IMR-90 (cell line): ENCODE data around the gene CCDC171. TPM values are rescaled to one million over a fixed set of nuclear protein-coding genes. Genes with fewer than 3 reads are reported as not detected.
A peak's percentile ranks its signal among the peaks of the same experiment; 100 is the strongest.

Source experiments
- ATAC-seq: fragments of 200-7000 bp; cut with Tn5 transposase; 2 replicates; pipeline ENCODE4 v1.9.1; 2020; ENCODE audit warnings: low read depth, mild to moderate bottlenecking, moderate library complexity
- BruUV-seq: library from RNA; stranded (reverse); fragments of 400-500 nt; replicated peaks from 2 replicates; lab custom pipeline; 2021; lab: Mats Ljungman, UMichigan
- CTCF ChIA-PET: fragments of 300-600 bp; formaldehyde crosslinking; extraction: SDS; loops from one replicate; lab custom pipeline; 2021; ENCODE audit warnings: antibody characterized with exemption; lab: Yijun Ruan, JAX
- POLR2A ChIA-PET: fragments of 300-600 bp; sonication (Branson Sonifier 250); formaldehyde crosslinking; loops from one replicate; lab custom pipeline; 2022; ENCODE audit warnings: antibody characterized with exemption; ENCODE audit not compliant: unreplicated experiment; lab: Charles Lee
- DNase-seq: peaks from one replicate; pipeline ENCODE4 v3.0.0; 2013
- H2AFZ ChIP-seq: replicated peaks from 2 replicates; pipeline ENCODE3; 2013; ENCODE audit warnings: low read length, mild to moderate bottlenecking; ENCODE audit not compliant: poor library complexity
- H2AK5ac ChIP-seq: 2 replicates; pipeline ENCODE4 v1.6.1; 2013; ENCODE audit warnings: low read depth, low read length, inconsistent platforms
- H2AK9ac ChIP-seq: replicated peaks from 2 replicates; pipeline ENCODE3; 2013; ENCODE audit warnings: mild to moderate bottlenecking, low read depth, low read length, moderate library complexity; ENCODE audit not compliant: poor library complexity
- H2BK120ac ChIP-seq: 2 replicates; pipeline ENCODE4 v1.6.1; 2013; ENCODE audit warnings: low read depth, low read length, inconsistent platforms
- H2BK15ac ChIP-seq: 3 replicates; pipeline ENCODE4 v1.6.1; 2013; ENCODE audit warnings: low read depth, low read length, inconsistent platforms
- H2BK20ac ChIP-seq: 2 replicates; pipeline ENCODE4 v1.6.1; 2013; ENCODE audit warnings: low read depth, mild to moderate bottlenecking, inconsistent platforms, low read length, moderate library complexity
- H2BK5ac ChIP-seq: 2 replicates; pipeline ENCODE4 v1.6.1; 2013; ENCODE audit warnings: mild to moderate bottlenecking, low read depth, low read length, inconsistent platforms; ENCODE audit not compliant: poor library complexity, severe bottlenecking
- H3K14ac ChIP-seq: replicated peaks from 2 replicates; pipeline ENCODE4 v1.6.1; 2013; ENCODE audit warnings: low read depth, low read length, inconsistent platforms
- H3K18ac ChIP-seq: 2 replicates; pipeline ENCODE4 v1.6.1; 2013; ENCODE audit warnings: low read depth, low read length, control low read depth
- H3K23ac ChIP-seq: 2 replicates; pipeline ENCODE4 v1.6.1; 2013; ENCODE audit warnings: low read depth, low read length, inconsistent platforms
- H3K27ac ChIP-seq: 2 replicates; pipeline ENCODE4 v1.5.1; 2013; ENCODE audit warnings: mild to moderate bottlenecking, control low read depth, low read length; ENCODE audit not compliant: insufficient read depth
- H3K27me3 ChIP-seq: 2 replicates; pipeline ENCODE4 v1.6.1; 2013; ENCODE audit warnings: low read length; ENCODE audit not compliant: control insufficient read depth, insufficient read depth
- H3K36me3 ChIP-seq: 2 replicates; pipeline ENCODE4 v1.6.1; 2013; ENCODE audit warnings: low read length, mixed read lengths; ENCODE audit not compliant: control insufficient read depth, insufficient read depth
- H3K4ac ChIP-seq: 2 replicates; pipeline ENCODE4 v1.6.1; 2013; ENCODE audit warnings: low read depth, low read length, inconsistent platforms
- H3K4me1 ChIP-seq: 2 replicates; pipeline ENCODE4 v1.6.1; 2013; ENCODE audit warnings: low read length, mixed read lengths; ENCODE audit not compliant: control insufficient read depth, insufficient read depth
- H3K4me2 ChIP-seq: 2 replicates; pipeline ENCODE4 v1.6.1; 2013; ENCODE audit warnings: low read depth, mild to moderate bottlenecking, control low read depth, low read length, moderate library complexity
- H3K4me3 ChIP-seq: 2 replicates; pipeline ENCODE4 v1.5.1; 2013; ENCODE audit warnings: low read depth, mild to moderate bottlenecking, control low read depth, low read length, moderate library complexity; ENCODE audit not compliant: insufficient read depth
- H3K56ac ChIP-seq: 2 replicates; pipeline ENCODE4 v1.6.1; 2013; ENCODE audit warnings: low read length, inconsistent platforms; ENCODE audit not compliant: insufficient read depth; ENCODE audit errors: extremely low read depth
- H3K79me1 ChIP-seq, 2 experiments: 2 replicates each; pipeline ENCODE4 v1.6.1; 2013; ENCODE audit warnings: low read length in 2 of 2, inconsistent platforms in 1 of 2, low read depth in 1 of 2
- H3K9ac ChIP-seq: 2 replicates; pipeline ENCODE4 v1.6.1; 2013; ENCODE audit warnings: low read depth, low read length, control low read depth
- H3K9me1 ChIP-seq: 2 replicates; pipeline ENCODE4 v1.6.1; 2013; ENCODE audit warnings: low read length, inconsistent platforms; ENCODE audit not compliant: insufficient read depth
- H3K9me3 ChIP-seq: 2 replicates; pipeline ENCODE4 v1.6.1; 2013; ENCODE audit warnings: low read length; ENCODE audit not compliant: control insufficient read depth, insufficient read depth
- H4K20me1 ChIP-seq: 2 replicates; pipeline ENCODE4 v1.6.1; 2013; ENCODE audit warnings: low read length, inconsistent platforms; ENCODE audit not compliant: insufficient read depth
- H4K5ac ChIP-seq: 2 replicates; pipeline ENCODE4 v1.6.1; 2013; ENCODE audit warnings: mild to moderate bottlenecking, low read depth, low read length, control low read depth
- H4K8ac ChIP-seq, 2 experiments: 2 replicates each; pipeline ENCODE4 v1.6.1; 2013; ENCODE audit warnings: low read depth in 2 of 2, low read length in 2 of 2, control low read depth in 1 of 2, inconsistent platforms in 1 of 2
- H4K91ac ChIP-seq: 2 replicates; pipeline ENCODE4 v1.6.1; 2013; ENCODE audit warnings: low read depth, low read length, inconsistent platforms; ENCODE audit not compliant: insufficient read depth
- CHD1 ChIP-seq: IDR thresholded peaks from 2 replicates; pipeline ENCODE4 v1.6.1; 2012; ENCODE audit warnings: low read depth, low read length, improper control_type of control experiment
- CTCF ChIP-seq: conservative IDR thresholded peaks from 2 replicates; pipeline ENCODE4 v1.5.1; 2012; ENCODE audit warnings: mild to moderate bottlenecking, low read depth, low read length, improper control_type of control experiment
- NFE2L2 ChIP-seq: fragments of 150-350 bp; IDR thresholded peaks from 2 replicates; pipeline ENCODE4 v1.6.1; 2016; ENCODE audit warnings: low read depth, mild to moderate bottlenecking, low read length
- POLR2A ChIP-seq: IDR thresholded peaks from 2 replicates; pipeline ENCODE4 v1.6.1; 2012; ENCODE audit warnings: mild to moderate bottlenecking, low read depth, low read length
- USF2 ChIP-seq: fragments of 150-350 bp; IDR thresholded peaks from 2 replicates; pipeline ENCODE4 v1.6.1; 2017; ENCODE audit warnings: mild to moderate bottlenecking, antibody characterized with exemption, low read length, low read depth
- WGBS, 2 experiments: methylation state at CpG; one replicate each; pipeline versions ENCODE4 v1.1.5 to v1.1.7; 2013; ENCODE audit warnings: missing lambda C conversion rate in 2 of 2; ENCODE audit not compliant: insufficient read length in 1 of 2; ENCODE audit errors: extremely low coverage in 2 of 2; 5-methylcytosine and 5-hydroxymethylcytosine counted together
- dilution Hi-C: fragments of 300-500 bp; cut with HindIII; formaldehyde crosslinking; loops from one replicate; pipeline ENCODE4 v1.14.3; 2018; ENCODE audit warnings: low sequenced_read_pairs; ENCODE audit not compliant: unreplicated experiment
- in situ Hi-C: fragments of 300-500 bp; cut with MboI; formaldehyde crosslinking; loops from 3 replicates; pipeline ENCODE4 v1.14.3; 2019; ENCODE audit warnings: low sequenced_read_pairs, inconsistent platforms, mixed read lengths
- intact Hi-C: fragments of 100-400 bp; cut with micrococcal nuclease; formaldehyde crosslinking; loops from 2 replicates; pipeline ENCODE4 v1.10.0; 2022
- polyA plus RNA-seq, 3 experiments: library from polyadenylated mRNA; depleted of rRNA; stranded (reverse); fragments of >200 nt; gene quantifications; 2 replicates each; pipeline ENCODE4 v1.2.3, GENCODE V29; 2012; ENCODE audit warnings: low replicate concordance in 1 of 3
- total RNA-seq: library from RNA; depleted of rRNA; stranded (reverse); fragments of >200 nt; gene quantifications from 2 replicates; pipeline ENCODE4 v1.2.3, GENCODE V29; 2012

The CCDC171 gene
- total and polyA plus RNA-seq, 2 of the 4 experiments (the other 2 are of a cell fraction), result 0.63 to 2.2 TPM

- no peak for ATAC-seq
- Histone ChIP-seq H3K9ac (no peak overlapping the region), H3K9me3 (no peaks in the 10 kb centered on the region), H2BK15ac (no peak overlapping the region), H4K20me1 (no peaks in the 10 kb centered on the region), H4K5ac (no peak overlapping the region), H3K18ac (no peak overlapping the region), H2BK120ac (peak overlapping the region; percentile 6; the same call in 1 of the 2 replicates), H3K27me3 (no peaks in the 10 kb centered on the region), H3K56ac (no peak overlapping the region), H3K4me1 (no peaks in the 10 kb centered on the region), H3K23ac (no peak overlapping the region), H4K8ac (no peak overlapping the region), H3K27ac (no peak overlapping the region), H3K4me2 (no peak overlapping the region), H4K91ac (no peak overlapping the region), H3K4me3 (no peak overlapping the region), H2AK5ac (no peak overlapping the region), H2BK20ac (peak overlapping the region; percentile 74; the same call in 1 of the 2 replicates), H3K36me3 (no peaks in the 10 kb centered on the region), H3K14ac (0 out of 2 replicates have a peak overlapping the region, but pooled peaks have one; percentile 21), H2AK9ac (no peak overlapping the region), H3K4ac (no peak overlapping the region), H2BK5ac (no peak overlapping the region), H3K9me1 (0 out of 2 replicates have a peak, but pooled peaks cover 3% of the 10 kb centered on the region), H3K79me1 (no peaks in the 10 kb centered on the region), H2AFZ (no peak overlapping the region)
- no peak for TF ChIP-seq NFE2L2
- no peak for TF ChIP-seq CTCF
- TF ChIP-seq POLR2A, result no peak
- no peak for TF ChIP-seq USF2
- TF ChIP-seq CHD1, result no peak
- dilution Hi-C loops, result no loop called here
- WGBS, 2 experiments, result no CpG with 5 or more reads among the region's 2 CpGs
- intact Hi-C loops, result no loop called here
- POLR2A ChIA-PET, result no interaction called here
- no peak for DNase-seq
- CTCF ChIA-PET, result no interaction called here
- no TSS peak for BruUV-seq
- in situ Hi-C loops, result no loop called here
Measured at GRCh38 chr9:15867334-15867733, 314.5 kb downstream of the CCDC171 start.
